Stomach (tissue), 9 donors: ENCODE data around the gene SEZ6L. TPM values are rescaled to one million over a fixed set of nuclear protein-coding genes. Genes with fewer than 3 reads are reported as not detected.

Experiments
- DNase-seq, 2 donors: peaks; one replicate each; pipeline versions ENCODE4 v3.0.0 to v3.0.0-alpha.2; 2013 to 2019
- H3K27ac ChIP-seq, 5 donors: fragments of 200-600 bp in 4 of 5; sonication (generic) in 4 of 5; one replicate each; pipeline ENCODE4 v1.5.1; 2013 to 2019; ENCODE audit warnings: mild to moderate bottlenecking in 1 of 5, moderate library complexity in 1 of 5
- H3K27me3 ChIP-seq, 3 donors: fragments of 200-600 bp; sonication (generic); one replicate each; pipeline ENCODE4 v1.5.1; 2017 to 2019; ENCODE audit warnings: mixed run types in 1 of 3
- H3K36me3 ChIP-seq, 4 donors: fragments of 200-600 bp; sonication (generic); 1 replicate in 3 of 4; 2 replicates in 1 of 4; pipeline ENCODE4 v1.5.1; 2016 to 2019
- H3K4me1 ChIP-seq, 4 donors: fragments of 200-600 bp; sonication (generic); one replicate each; pipeline ENCODE4 v1.5.1; 2016 to 2019
- H3K4me3 ChIP-seq, 4 donors: fragments of 200-600 bp; sonication (generic) in 3 of 4; one replicate each; pipeline ENCODE4 v1.5.1; 2016 to 2019; ENCODE audit warnings: mild to moderate bottlenecking in 1 of 4
- H3K9me3 ChIP-seq, 4 donors: fragments of 200-600 bp; sonication (generic); one replicate each; pipeline ENCODE4 v1.5.1; 2016 to 2019
- EP300 ChIP-seq: sonication (generic); formaldehyde crosslinking; IDR thresholded peaks from one replicate; pipeline ENCODE4 v1.6.1; 2017; ENCODE audit warnings: antibody characterized with exemption
- POLR2A ChIP-seq, 4 donors: fragments of 450-650 bp; IDR thresholded peaks; one replicate each; pipeline ENCODE4 v1.6.1; 2016; ENCODE audit warnings: antibody characterized with exemption in 4 of 4, control low read depth in 2 of 4, mild to moderate bottlenecking in 1 of 4, moderate library complexity in 1 of 4
- POLR2AphosphoS5 ChIP-seq, 3 donors: sonication (generic); formaldehyde crosslinking; IDR thresholded peaks; one replicate each; pipeline ENCODE4 v1.6.1; 2016; ENCODE audit warnings: antibody characterized with exemption in 3 of 3
- WGBS, 5 donors: extraction: QIAGEN DNeasy Blood & Tissue Kit in 3 of 5; methylation state at CpG; one replicate each; pipeline versions ENCODE4 v1.1.5 to v1.1.7; 2013 to 2018; 5-methylcytosine and 5-hydroxymethylcytosine counted together
- intact Hi-C: fragments of 100-400 bp; cut with DNase I; formaldehyde crosslinking; loops from one replicate; pipeline ENCODE4 v1.15.1; 2023; ENCODE audit warnings: low total_unique reads
- polyA plus RNA-seq, 3 donors: library from polyadenylated mRNA; stranded (reverse); fragments of 200-250 nt; gene quantifications; one replicate each; pipeline ENCODE4 v1.2.3, GENCODE V29; 2013
- total RNA-seq, 5 donors: library from RNA; depleted of rRNA; stranded (reverse); fragments of >200 nt; gene quantifications; one replicate each; pipeline versions ENCODE4 v1.1.0 to v1.2.3, GENCODE V29; 2014 to 2016
- TF ChIP-seq, protein P1 (sequence below), 7 experiments: fragments of 450-650 bp in 4 of 7; fragments of 200-600 bp in 3 of 7; sonication (generic) in 3 of 7; IDR thresholded peaks; one replicate each; pipeline ENCODE4 v1.5.1; 2016 to 2019; ENCODE audit warnings: antibody characterized with exemption in 7 of 7, control low read depth in 2 of 7, mild to moderate bottlenecking in 1 of 7
- donor health status: healthy with polysubstance abuse.
- donor health status: Bipolar disorder and iron deficiency.
- donor health status: healthy.

SEZ6L gene
- total and polyA plus RNA-seq, 8 donors: 0.03 to 1.1 (median 0.06) TPM; not detected in 5

- Histone ChIP-seq H3K4me1 (no peaks in the 10 kb centered on the region), H3K9me3 (no peaks in the 10 kb centered on the region), H3K36me3 (no peaks in the 10 kb centered on the region), H3K4me3 (no peak overlapping the region), H3K27me3 (peaks cover 0 to 44% (median 9%) of the 10 kb centered on the region in 3 donors), H3K27ac (no peak overlapping the region)
- DNase-seq: no peak
- WGBS, 5 donors: 56 to 69% (median 66%) methylated on average over 5 of the region's 5 CpGs
- TF ChIP-seq, protein P1, sequence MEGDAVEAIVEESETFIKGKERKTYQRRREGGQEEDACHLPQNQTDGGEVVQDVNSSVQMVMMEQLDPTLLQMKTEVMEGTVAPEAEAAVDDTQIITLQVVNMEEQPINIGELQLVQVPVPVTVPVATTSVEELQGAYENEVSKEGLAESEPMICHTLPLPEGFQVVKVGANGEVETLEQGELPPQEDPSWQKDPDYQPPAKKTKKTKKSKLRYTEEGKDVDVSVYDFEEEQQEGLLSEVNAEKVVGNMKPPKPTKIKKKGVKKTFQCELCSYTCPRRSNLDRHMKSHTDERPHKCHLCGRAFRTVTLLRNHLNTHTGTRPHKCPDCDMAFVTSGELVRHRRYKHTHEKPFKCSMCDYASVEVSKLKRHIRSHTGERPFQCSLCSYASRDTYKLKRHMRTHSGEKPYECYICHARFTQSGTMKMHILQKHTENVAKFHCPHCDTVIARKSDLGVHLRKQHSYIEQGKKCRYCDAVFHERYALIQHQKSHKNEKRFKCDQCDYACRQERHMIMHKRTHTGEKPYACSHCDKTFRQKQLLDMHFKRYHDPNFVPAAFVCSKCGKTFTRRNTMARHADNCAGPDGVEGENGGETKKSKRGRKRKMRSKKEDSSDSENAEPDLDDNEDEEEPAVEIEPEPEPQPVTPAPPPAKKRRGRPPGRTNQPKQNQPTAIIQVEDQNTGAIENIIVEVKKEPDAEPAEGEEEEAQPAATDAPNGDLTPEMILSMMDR (IDR thresholded peaks at IDR 0.05): no peak
- TF ChIP-seq EP300 (no peak), POLR2AphosphoS5 (IDR thresholded peaks at IDR 0.05) (no peak), POLR2A (IDR thresholded peaks at IDR 0.05) (no peak)
- intact Hi-C loops: no loop called here
Measured at GRCh38 chr22:26409719-26410335, 240.6 kb downstream of the SEZ6L start.

- 74 to 77% (median 74%) methylated on average over 5 of the region's 5 CpGs for WGBS, 5 donors
- Histone ChIP-seq H3K27me3 (peaks cover 0 to 45% (median 5%) of the 10 kb centered on the region in 3 donors), H3K9me3 (no peaks in the 10 kb centered on the region), H3K36me3 (no peaks in the 10 kb centered on the region), H3K4me3 (no peak overlapping the region), H3K4me1 (no peaks in the 10 kb centered on the region), H3K27ac (no peak overlapping the region)
- TF ChIP-seq EP300 (no peak), POLR2A (IDR thresholded peaks at IDR 0.05) (no peak), POLR2AphosphoS5 (IDR thresholded peaks at IDR 0.05) (no peak)
- TF ChIP-seq, protein P1 (IDR thresholded peaks at IDR 0.05): no peak
- no peak for DNase-seq
- intact Hi-C loops: no loop called here
Measured at GRCh38 chr22:26410386-26410785, 241.1 kb downstream of the SEZ6L start.

GRCh38 chr22:26414347-26414746, 245.1 kb downstream of the SEZ6L start:
- Histone ChIP-seq H3K4me3 (no peak overlapping the region), H3K27me3 (peaks cover 0 to 63% (median 16%) of the 10 kb centered on the region in 3 donors), H3K9me3 (no peaks in the 10 kb centered on the region), H3K27ac (no peak overlapping the region), H3K36me3 (no peaks in the 10 kb centered on the region), H3K4me1 (peaks cover 0 to 19% (median 4%) of the 10 kb centered on the region in 4 donors)
- TF ChIP-seq POLR2AphosphoS5 (IDR thresholded peaks at IDR 0.05) (no peak), EP300 (no peak), POLR2A (IDR thresholded peaks at IDR 0.05) (no peak)
- TF ChIP-seq, protein P1 (IDR thresholded peaks at IDR 0.05): no peak
- intact Hi-C loops: no loop called here
- DNase-seq: no peak
- WGBS, 5 donors: 80 to 86% (median 83%) methylated on average over 4 of the region's 4 CpGs

DNA sequence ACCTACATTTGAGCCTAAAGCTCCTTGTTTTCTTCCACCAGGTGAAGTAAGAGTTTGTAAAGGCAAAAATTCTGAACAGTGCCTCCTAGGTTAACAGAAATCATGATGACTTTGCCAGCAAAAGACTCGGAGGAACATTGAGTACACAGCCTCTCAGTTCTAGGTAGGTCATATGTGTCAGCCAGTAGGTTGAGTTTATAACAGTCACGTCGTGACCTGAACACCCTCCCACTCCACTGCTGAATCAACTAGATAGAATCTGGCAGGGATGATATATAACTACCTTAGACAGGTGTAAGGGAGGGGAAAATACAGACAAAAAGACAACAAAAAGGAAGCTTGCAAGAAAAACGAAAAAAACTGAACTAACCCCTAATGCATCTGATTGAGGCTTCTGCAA, 247.0 kb downstream of the SEZ6L start:
- intact Hi-C loops: no loop called here
- DNase-seq: no peak
- Histone ChIP-seq H3K27me3 (peaks cover 0 to 58% (median 16%) of the 10 kb centered on the region in 3 donors), H3K4me3 (no peak overlapping the region), H3K4me1 (peaks cover 0 to 19% (median 4%) of the 10 kb centered on the region in 4 donors), H3K9me3 (no peaks in the 10 kb centered on the region), H3K36me3 (no peaks in the 10 kb centered on the region), H3K27ac (no peak overlapping the region)
- WGBS, 5 donors: 54 to 62% (median 59%) methylated on average over 4 of the region's 4 CpGs
- no peak for TF ChIP-seq POLR2AphosphoS5 (IDR thresholded peaks at IDR 0.05)
- no peak for TF ChIP-seq EP300
- no peak for TF ChIP-seq POLR2A (IDR thresholded peaks at IDR 0.05)
- TF ChIP-seq, protein P1 (IDR thresholded peaks at IDR 0.05): no peak
